Caco-2 (cell line): ENCODE data around the gene PPCS. TPM values are rescaled to one million over a fixed set of nuclear protein-coding genes. Genes with fewer than 3 reads are reported as not detected.

Experiments used
- BruUV-seq: library from RNA; stranded (reverse); fragments of 400-500 nt; replicated peaks from 2 replicates; lab custom pipeline; 2021; lab: Mats Ljungman, UMichigan
- CTCF ChIA-PET: fragments of 300-600 bp; sonication (Branson Sonifier 250); formaldehyde crosslinking; loops from one replicate; lab custom pipeline; 2022; ENCODE audit warnings: antibody characterized with exemption; lab: Charles Lee
- POLR2A ChIA-PET: fragments of 300-600 bp; sonication (Branson Sonifier 250); formaldehyde crosslinking; loops from one replicate; lab custom pipeline; 2022; ENCODE audit warnings: antibody characterized with exemption; lab: Charles Lee
- DNase-seq, 2 experiments: peaks; one replicate each; pipeline versions ENCODE4 v3.0.0 to v3.0.0-alpha.2; 2020 to 2022
- H3K27me3 ChIP-seq: replicated peaks from 2 replicates; pipeline ENCODE4 v1.6.0; 2011; ENCODE audit warnings: low read length; ENCODE audit not compliant: control insufficient read depth, insufficient read depth
- H3K36me3 ChIP-seq: 2 replicates; pipeline ENCODE4 v1.5.1; 2011; ENCODE audit warnings: low read length; ENCODE audit not compliant: control insufficient read depth, insufficient read depth
- H3K4me1 ChIP-seq: fragments of 250-450 bp; sonication (Bioruptor Pico); 2 replicates; pipeline ENCODE4 v1.5.1; 2020; ENCODE audit warnings: mild to moderate bottlenecking
- H3K4me3 ChIP-seq: 2 replicates; pipeline ENCODE4 v1.5.1; 2011; ENCODE audit warnings: low read depth, mild to moderate bottlenecking, control low read depth, low read length
- H3K9me3 ChIP-seq: fragments of 250-450 bp; sonication (Bioruptor Pico); 2 replicates; pipeline ENCODE4 v1.5.1; 2020; ENCODE audit warnings: mild to moderate bottlenecking, moderate library complexity
- H3K27ac Mint-ChIP-seq: one replicate; pipeline ENCODE4 v1.8.0; 2022; ENCODE audit warnings: mixed read lengths; ENCODE audit not compliant: unreplicated experiment
- H3K27me3 Mint-ChIP-seq: one replicate; pipeline ENCODE4 v1.8.0; 2022; ENCODE audit warnings: mixed read lengths; ENCODE audit not compliant: insufficient read depth, unreplicated experiment
- H3K36me3 Mint-ChIP-seq: one replicate; pipeline ENCODE4 v1.8.0; 2022; ENCODE audit warnings: mild to moderate bottlenecking, mixed read lengths; ENCODE audit not compliant: insufficient read depth, unreplicated experiment
- H3K4me1 Mint-ChIP-seq: one replicate; pipeline ENCODE4 v1.8.0; 2022; ENCODE audit warnings: low read depth, mixed read lengths; ENCODE audit not compliant: unreplicated experiment
- H3K4me3 Mint-ChIP-seq: one replicate; pipeline ENCODE4 v1.8.0; 2022; ENCODE audit warnings: mild to moderate bottlenecking, moderate library complexity, mixed read lengths; ENCODE audit not compliant: unreplicated experiment
- H3K9me3 Mint-ChIP-seq: one replicate; pipeline ENCODE4 v1.8.0; 2022; ENCODE audit warnings: mixed read lengths; ENCODE audit not compliant: unreplicated experiment
- intact Hi-C: fragments of 100-400 bp; cut with micrococcal nuclease; formaldehyde crosslinking; loops from one replicate; pipeline ENCODE4 v1.10.0; 2022; ENCODE audit not compliant: unreplicated experiment
- total RNA-seq: library from RNA; stranded (reverse); gene quantifications from 2 replicates; pipeline ENCODE4 v1.2.3, GENCODE V29; 2022
- TF ChIP-seq, protein P1 (sequence below), 2 experiments: fragments of 200-600 bp in 1 of 2; IDR thresholded peaks; 1 replicate in 1 of 2; 2 replicates in 1 of 2; pipeline versions ENCODE4 v1.5.1 to v1.8.0; 2011 to 2022; ENCODE audit warnings: antibody characterized with exemption in 1 of 2, control low read depth in 1 of 2, inconsistent platforms in 1 of 2, low read depth in 1 of 2, low read length in 1 of 2, mild to moderate bottlenecking in 1 of 2, moderate library complexity in 1 of 2; ENCODE audit not compliant: insufficient read depth in 1 of 2, severe bottlenecking in 1 of 2, unreplicated experiment in 1 of 2

PPCS gene
- total RNA-seq, 1 experiment from 2014 or later = 41.0 TPM

DNA sequence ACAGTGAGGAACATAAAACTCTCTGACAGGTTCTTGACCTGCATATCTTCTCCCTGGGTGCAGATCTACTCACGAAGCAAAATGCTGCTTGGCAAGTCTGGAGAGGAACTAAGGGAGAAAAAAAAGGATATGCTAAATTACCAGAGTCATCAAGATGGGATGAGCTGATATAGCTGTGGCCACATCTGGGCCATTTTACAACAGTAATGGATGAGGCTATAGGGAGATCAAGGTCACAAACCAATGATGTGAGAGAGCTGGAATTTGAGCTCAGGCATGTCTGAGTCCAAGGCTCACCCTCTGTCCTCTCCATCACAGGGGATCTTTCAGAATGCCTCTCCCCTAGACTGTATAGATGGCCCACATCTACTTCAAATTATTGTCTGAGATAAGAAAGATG, 26.7 kb upstream of the PPCS start:
- no peak overlapping the region for H3K27ac Mint-ChIP-seq
- H3K9me3 ChIP-seq = no peaks in the 10 kb centered on the region
- no peaks in the 10 kb centered on the region for H3K27me3 Mint-ChIP-seq
- H3K4me1 Mint-ChIP-seq = peaks cover 13% of the 10 kb centered on the region
- no peak for DNase-seq
- peaks cover 22% of the 10 kb centered on the region for H3K4me1 ChIP-seq
- TF ChIP-seq, protein P1, sequence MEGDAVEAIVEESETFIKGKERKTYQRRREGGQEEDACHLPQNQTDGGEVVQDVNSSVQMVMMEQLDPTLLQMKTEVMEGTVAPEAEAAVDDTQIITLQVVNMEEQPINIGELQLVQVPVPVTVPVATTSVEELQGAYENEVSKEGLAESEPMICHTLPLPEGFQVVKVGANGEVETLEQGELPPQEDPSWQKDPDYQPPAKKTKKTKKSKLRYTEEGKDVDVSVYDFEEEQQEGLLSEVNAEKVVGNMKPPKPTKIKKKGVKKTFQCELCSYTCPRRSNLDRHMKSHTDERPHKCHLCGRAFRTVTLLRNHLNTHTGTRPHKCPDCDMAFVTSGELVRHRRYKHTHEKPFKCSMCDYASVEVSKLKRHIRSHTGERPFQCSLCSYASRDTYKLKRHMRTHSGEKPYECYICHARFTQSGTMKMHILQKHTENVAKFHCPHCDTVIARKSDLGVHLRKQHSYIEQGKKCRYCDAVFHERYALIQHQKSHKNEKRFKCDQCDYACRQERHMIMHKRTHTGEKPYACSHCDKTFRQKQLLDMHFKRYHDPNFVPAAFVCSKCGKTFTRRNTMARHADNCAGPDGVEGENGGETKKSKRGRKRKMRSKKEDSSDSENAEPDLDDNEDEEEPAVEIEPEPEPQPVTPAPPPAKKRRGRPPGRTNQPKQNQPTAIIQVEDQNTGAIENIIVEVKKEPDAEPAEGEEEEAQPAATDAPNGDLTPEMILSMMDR (IDR thresholded peaks at IDR 0.05; ENCODE audit: insufficient read depth in 1 of 2, low read depth in 1 of 2, low read length in 1 of 2, severe bottlenecking in 1 of 2, unreplicated experiment in 1 of 2) = no peak
- intact Hi-C loops = no loop called here
- no peaks in the 10 kb centered on the region for H3K27me3 ChIP-seq
- no peak overlapping the region for H3K4me3 ChIP-seq
- H3K36me3 Mint-ChIP-seq = no peaks in the 10 kb centered on the region
- H3K36me3 ChIP-seq = no peaks in the 10 kb centered on the region
- no peak overlapping the region for H3K4me3 Mint-ChIP-seq
- no TSS peak for BruUV-seq
- ChIA-PET CTCF (no interaction called here), POLR2A (interaction anchor here (0.5 kb wide), 1 partner anchor 58 kb away, joined by 4 read pairs; no protein-coding TSS in a partner anchor)
- no peaks in the 10 kb centered on the region for H3K9me3 Mint-ChIP-seq

DNA sequence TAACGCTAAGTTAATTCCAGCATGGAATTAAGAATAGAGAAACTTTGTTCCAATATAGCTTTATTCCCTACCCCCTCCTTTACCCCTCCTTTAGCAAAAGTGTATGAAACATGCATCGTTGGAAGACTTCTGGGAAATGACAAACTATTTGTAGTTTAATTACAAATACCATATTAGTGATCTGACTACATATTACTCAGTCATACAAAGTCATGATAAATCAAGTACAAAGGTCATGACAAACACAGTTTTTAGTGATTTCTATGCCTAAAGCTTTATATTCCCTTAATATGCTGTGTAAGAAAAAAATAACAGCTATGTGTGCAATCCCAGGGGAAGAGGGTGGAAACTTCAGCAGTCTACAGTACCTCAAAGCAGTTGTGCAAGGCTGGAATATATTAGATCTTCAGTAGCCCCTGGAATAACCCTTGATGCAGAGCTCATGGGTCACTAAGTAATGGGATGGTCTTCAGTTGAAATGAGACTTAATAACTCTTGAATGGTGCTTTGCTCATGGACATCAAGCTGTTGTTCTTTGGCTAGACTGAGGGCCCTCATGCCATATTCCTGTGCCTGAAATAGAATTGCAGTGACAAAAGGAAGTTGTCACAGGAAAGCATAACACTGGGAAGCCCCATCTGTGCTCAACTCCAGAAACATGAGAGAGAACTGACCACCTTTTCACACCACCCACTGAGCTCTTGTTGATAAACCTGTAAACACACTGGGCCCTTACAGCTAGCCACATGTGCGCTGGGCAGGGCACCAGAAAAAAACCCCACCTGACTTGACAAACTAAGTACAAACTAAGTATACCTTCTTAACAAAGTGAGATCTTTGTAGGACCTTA, 25.8 kb upstream of the PPCS start:
- no peaks in the 10 kb centered on the region for H3K9me3 ChIP-seq
- no peak for DNase-seq
- Mint-ChIP-seq H3K36me3 (no peaks in the 10 kb centered on the region), H3K27me3 (no peaks in the 10 kb centered on the region), H3K4me3 (no peak overlapping the region), H3K4me1 (peaks cover 13% of the 10 kb centered on the region), H3K27ac (peak overlapping the region; percentile 48), H3K9me3 (no peaks in the 10 kb centered on the region)
- no peaks in the 10 kb centered on the region for H3K36me3 ChIP-seq
- no peak overlapping the region for H3K4me3 ChIP-seq
- intact Hi-C loops = no loop called here
- TF ChIP-seq, protein P1 (IDR thresholded peaks at IDR 0.05; ENCODE audit: insufficient read depth in 1 of 2, low read depth in 1 of 2, low read length in 1 of 2, severe bottlenecking in 1 of 2, unreplicated experiment in 1 of 2) = no peak
- H3K27me3 ChIP-seq = no peaks in the 10 kb centered on the region
- ChIA-PET POLR2A (interaction anchor here (0.5 kb wide), 1 partner anchor 59 kb away, joined by 4 read pairs; no protein-coding TSS in a partner anchor), CTCF (interaction anchor here (0.5 kb wide), 1 partner anchor 395 kb away, joined by 4 read pairs; no protein-coding TSS in a partner anchor)
- H3K4me1 ChIP-seq = peaks cover 22% of the 10 kb centered on the region
- no TSS peak for BruUV-seq

DNA sequence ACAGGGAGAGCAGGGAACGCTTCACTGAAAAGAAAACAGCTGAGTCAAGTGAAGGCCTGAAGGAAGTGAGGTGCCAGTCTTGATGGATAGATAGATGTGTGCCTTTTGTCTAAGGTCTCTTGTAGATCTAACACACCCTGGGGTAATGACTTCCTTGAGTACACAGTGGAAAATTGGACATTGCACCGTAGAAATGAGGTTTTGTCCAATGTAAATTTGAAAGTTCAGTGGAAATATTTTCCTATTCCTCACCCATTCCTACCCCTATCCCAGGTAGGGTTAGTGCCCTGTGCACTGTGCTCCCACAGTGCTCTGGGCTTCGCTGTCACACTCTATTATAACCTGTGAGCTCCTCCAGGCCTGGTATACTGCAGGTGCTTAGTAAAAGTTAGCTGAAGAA, 24.8 kb upstream of the PPCS start:
- Mint-ChIP-seq H3K4me1 (peaks cover 13% of the 10 kb centered on the region), H3K4me3 (no peak overlapping the region), H3K27me3 (no peaks in the 10 kb centered on the region), H3K27ac (peak overlapping the region; percentile 48), H3K36me3 (no peaks in the 10 kb centered on the region), H3K9me3 (no peaks in the 10 kb centered on the region)
- H3K27me3 ChIP-seq = no peaks in the 10 kb centered on the region
- TF ChIP-seq, protein P1 (IDR thresholded peaks at IDR 0.05; ENCODE audit: insufficient read depth in 1 of 2, low read depth in 1 of 2, low read length in 1 of 2, severe bottlenecking in 1 of 2, unreplicated experiment in 1 of 2) = no peak
- no peaks in the 10 kb centered on the region for H3K9me3 ChIP-seq
- DNase-seq = peak in 1 of 2 experiments; percentile 8
- H3K36me3 ChIP-seq = no peaks in the 10 kb centered on the region
- H3K4me1 ChIP-seq = peaks cover 22% of the 10 kb centered on the region
- CTCF ChIA-PET = no interaction called here
- no TSS peak for BruUV-seq
- intact Hi-C loops = no loop called here
- POLR2A ChIA-PET = no interaction called here
- H3K4me3 ChIP-seq = no peak overlapping the region
